ENCODE measurements around the gene ZNF281. TPM values are rescaled to one million over a fixed set of nuclear protein-coding genes. Genes with fewer than 3 reads are reported as not detected.
"Not testable (repeated sequence)": the region's sequence is repeated elsewhere in the genome, so short reads cannot be mapped to it uniquely, and the experiment has no call there.

ZNF281 gene, protein sequence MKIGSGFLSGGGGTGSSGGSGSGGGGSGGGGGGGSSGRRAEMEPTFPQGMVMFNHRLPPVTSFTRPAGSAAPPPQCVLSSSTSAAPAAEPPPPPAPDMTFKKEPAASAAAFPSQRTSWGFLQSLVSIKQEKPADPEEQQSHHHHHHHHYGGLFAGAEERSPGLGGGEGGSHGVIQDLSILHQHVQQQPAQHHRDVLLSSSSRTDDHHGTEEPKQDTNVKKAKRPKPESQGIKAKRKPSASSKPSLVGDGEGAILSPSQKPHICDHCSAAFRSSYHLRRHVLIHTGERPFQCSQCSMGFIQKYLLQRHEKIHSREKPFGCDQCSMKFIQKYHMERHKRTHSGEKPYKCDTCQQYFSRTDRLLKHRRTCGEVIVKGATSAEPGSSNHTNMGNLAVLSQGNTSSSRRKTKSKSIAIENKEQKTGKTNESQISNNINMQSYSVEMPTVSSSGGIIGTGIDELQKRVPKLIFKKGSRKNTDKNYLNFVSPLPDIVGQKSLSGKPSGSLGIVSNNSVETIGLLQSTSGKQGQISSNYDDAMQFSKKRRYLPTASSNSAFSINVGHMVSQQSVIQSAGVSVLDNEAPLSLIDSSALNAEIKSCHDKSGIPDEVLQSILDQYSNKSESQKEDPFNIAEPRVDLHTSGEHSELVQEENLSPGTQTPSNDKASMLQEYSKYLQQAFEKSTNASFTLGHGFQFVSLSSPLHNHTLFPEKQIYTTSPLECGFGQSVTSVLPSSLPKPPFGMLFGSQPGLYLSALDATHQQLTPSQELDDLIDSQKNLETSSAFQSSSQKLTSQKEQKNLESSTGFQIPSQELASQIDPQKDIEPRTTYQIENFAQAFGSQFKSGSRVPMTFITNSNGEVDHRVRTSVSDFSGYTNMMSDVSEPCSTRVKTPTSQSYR
- total RNA-seq = 15.0 TPM
- long read RNA-seq, full-length matches to known transcripts = 6 of 17 reads
- long read RNA-seq, partial matches to known transcripts = 0 of 17 reads
- long read RNA-seq, other reads (novel, unspliced or antisense) = 11 of 17 reads

DNA sequence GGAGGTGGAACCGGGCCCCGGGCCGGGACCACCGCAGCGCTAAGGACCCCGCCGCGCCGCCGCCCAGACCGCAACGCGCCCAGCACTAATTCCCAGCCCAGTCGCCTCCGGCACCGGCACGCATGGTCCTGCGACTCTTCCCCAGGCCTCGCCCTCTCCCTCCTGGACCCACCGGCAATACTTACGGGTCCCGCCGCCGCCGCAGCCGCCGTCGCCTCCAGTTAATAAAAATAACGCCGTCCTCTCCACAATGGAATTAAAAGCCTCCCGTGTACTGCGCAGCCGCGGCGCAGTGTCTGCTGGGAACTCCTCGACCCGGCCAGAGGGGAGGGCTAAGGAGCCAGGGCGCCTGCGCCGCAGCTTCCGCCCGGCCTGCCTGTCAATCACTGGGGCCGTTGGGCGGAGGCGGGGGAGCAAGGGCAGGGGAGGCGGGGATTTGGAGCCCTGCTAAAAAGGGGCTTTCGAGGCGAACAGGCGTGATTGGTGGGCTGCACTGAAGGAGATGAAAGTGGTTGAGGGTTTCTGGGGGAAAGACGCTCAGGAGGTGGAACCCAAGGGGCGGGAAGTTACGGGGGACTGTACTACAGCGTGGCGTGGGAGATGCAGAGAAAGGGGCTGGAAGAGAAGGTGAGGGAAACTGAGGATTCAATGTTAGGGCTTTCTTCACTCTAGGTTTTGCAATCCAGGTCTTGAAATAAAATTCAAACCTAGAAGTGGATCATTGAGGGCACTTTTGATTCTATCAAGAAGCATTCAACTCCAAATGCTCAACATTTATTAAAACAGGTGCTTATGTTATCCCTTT lies at the start of gene ZNF281:
TSS of gene ZNF281 (minus strand) at position 276 of the 805 bp plus-strand sequence. CDS start 331 bp downstream, outside the sequence.
- peak; percentile 98 for DNase-seq (ENCODE audit: low spot score)

DNA sequence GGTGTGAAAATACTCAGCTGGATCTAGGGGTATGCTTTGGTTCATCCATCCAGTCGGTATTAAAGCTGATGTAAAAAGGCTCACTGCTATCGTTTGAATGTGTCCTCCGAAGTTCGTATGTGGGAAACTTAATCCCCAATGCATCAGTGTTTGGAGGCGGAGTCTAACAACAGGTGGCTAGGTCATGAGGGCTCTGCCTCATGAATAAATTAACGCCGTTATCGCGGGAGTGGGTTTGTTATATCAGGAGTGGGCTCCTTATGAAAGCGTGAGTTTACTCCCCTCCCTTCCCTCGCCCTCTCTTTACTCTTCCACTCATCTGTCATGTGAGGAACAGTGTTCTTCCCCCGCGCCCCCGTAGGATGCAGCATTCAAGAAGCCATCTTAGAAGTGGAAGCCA lies 48.9 kb upstream of the ZNF281 start:
- no peak for DNase-seq (ENCODE audit: low spot score)

DNA sequence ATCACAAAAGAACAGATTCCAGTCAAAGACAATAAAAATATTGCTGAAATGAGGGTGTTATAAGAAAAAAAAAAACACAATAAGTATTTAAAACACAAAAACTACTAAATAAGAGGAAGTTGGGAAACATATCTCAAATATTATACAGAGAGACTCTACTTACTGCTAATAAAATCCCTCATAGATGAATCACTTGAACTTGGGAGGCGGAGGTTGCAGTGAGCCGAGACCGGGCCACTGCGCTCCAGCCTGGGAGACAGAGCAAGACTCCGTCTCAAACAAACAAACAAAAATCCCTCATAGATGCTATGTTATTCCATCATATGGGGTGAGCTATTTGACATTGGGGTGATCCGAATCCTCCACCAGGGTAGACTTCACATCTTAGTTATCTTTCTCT lies 48.0 kb upstream of the ZNF281 start:
- DNase-seq (ENCODE audit: low spot score) = no peak

DNA sequence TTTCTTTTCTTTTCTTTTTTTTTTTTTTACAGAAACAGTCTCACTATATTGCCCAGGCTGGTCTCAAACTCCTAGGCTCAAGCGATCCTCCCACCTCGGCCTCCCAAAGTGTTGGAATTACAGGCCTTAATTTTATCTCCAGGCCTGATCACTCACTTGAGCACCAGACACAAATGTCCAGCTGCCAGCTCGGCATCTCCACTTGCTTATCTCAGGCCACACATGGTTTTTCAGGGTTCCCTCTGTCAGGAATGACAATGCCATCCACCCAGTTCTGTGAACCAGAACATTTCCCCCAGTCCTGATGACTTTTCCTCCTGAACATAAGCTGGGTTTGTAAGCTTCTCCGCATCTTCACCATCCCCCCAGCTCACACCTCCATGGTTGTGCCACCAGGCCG lies 44.6 kb upstream of the ZNF281 start:
- DNase-seq (ENCODE audit: low spot score) = no peak

GRCh38 chr1:200453553-200453905 lies 43.7 kb upstream of the ZNF281 start:
- DNase-seq (ENCODE audit: low spot score) = no peak

DNA sequence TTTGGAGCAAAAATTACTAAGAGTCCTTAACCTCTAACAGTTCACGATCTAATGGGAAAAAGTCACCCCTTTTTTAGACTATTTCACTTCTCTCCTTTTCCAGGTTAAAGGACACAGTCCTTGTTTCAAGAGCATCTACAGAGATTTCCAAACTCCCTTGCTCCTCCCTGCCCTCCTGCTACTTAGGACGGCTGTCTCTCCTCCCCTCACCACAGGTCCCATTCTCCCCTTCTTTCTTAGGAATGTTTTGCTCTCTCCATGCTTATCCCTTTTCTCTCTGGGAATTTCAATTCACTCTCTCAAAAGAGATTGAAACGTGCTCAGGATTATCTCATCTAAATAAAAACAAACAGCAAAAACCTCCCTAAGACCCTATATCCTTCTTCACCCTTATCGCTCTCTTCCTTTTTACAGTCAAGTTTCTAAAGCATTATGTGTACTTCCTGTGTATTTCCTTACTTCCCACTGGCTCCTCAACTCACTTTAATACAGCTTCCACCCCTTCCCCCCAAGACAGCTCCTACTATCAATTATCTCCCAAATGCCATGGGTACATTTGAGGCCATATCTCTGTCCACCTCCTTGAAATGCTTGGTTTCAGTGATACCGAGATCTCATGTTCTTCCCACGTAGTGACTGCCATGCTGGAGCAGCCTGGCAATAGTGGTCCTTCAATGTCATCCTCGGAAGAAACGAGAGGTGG lies 43.2 kb upstream of the ZNF281 start:
- no peak for DNase-seq (ENCODE audit: low spot score)

GRCh38 chr1:200448034-200448762 lies 38.4 kb upstream of the ZNF281 start:
- DNase-seq (ENCODE audit: low spot score) = no peak

GRCh38 chr1:200445213-200445612 lies 35.4 kb upstream of the ZNF281 start:
- no peak for DNase-seq (ENCODE audit: low spot score)

DNA sequence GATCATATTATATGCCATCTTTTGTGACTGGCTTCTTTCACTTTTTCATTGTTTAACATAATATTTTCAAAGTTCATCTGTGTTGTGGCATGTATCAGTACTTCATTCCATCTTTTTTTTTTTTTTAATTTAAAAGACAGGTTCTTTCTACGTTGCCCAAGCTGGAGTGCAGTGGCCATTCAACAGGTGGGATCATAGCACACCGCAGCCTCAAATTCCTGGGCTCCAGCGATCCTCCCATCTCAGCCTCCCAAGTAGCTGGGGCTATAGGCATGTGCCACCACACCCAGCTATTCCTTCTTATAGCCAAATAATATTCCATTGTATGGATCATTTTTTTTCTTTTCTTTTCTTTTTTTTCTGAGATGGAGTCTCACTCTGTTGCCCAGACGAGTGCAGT lies 34.6 kb upstream of the ZNF281 start:
- no peak for DNase-seq (ENCODE audit: low spot score)

- DNase-seq (ENCODE audit: low spot score) = no peak
These were observed 34.0 kb upstream of the ZNF281 start for GRCh38 chr1:200443860-200444259.

GRCh38 chr1:200442537-200443156 lies 32.8 kb upstream of the ZNF281 start:
- no peak for DNase-seq (ENCODE audit: low spot score)

- no peak for DNase-seq (ENCODE audit: low spot score)
These were observed 32.2 kb upstream of the ZNF281 start for GRCh38 chr1:200442023-200442422.

- DNase-seq (ENCODE audit: low spot score) = no peak
These were observed 29.1 kb upstream of the ZNF281 start for GRCh38 chr1:200438911-200439310.

DNA sequence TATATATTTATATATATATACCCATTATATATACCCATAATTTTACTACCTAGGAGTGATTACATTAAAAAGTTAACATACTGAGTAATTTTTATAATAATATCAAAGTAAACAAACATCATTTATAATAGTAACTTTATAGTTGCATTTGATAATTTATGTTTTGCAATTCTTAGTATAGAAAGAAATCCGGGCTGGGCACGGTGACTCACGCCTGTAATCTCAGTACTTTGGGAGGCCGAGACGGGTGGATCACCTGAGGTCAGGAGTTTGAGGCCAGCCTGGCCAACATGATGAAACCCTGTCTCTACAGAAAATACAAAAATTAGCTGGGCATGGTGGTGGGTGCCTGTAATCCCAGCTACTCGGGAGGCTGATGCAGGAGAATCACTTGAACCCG lies 28.6 kb upstream of the ZNF281 start:
- not testable (repeated sequence) for DNase-seq (ENCODE audit: low spot score)

GRCh38 chr1:200437556-200438203 lies 27.8 kb upstream of the ZNF281 start:
- DNase-seq (ENCODE audit: low spot score) = no peak

DNA sequence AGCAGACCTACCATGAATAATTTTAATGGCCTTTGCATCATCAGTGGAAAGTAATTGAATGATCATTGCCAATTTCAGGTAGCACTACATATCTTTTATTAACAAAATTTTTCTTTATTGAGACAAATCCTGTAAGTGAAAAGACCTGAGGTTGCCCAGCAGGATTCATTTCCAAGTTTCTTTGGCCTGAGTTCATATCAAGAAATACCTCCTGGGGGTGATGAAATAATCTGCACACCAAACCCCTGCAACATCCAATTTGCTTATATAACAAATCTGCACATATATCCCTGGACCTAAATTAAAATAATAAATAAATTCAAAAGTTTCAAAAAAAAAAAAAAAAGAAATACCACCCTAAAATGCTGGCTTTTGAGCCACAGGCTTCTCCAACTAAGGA lies 27.3 kb upstream of the ZNF281 start:
- no peak for DNase-seq (ENCODE audit: low spot score)

DNA sequence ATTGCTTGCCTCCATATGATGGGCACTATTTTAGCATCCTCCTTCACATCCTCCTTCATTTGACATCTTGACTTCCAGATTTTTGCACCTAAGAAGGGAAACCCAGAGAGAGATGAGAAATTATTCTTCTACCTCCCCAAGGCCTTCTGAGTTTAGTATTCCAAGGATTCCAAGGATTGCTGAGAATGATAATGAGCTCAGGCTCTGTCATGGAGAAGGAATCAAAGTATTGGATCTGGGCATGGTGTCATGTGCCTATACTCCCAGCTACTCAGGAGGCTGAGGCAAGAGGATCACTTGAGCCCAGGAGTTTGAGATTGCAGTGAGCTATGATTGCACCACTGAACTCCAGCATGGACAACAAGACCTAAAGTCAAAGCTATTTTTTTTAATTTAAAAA lies 26.6 kb upstream of the ZNF281 start:
- no peak for DNase-seq (ENCODE audit: low spot score)

GRCh38 chr1:200435200-200435780 lies 25.5 kb upstream of the ZNF281 start:
- no peak for DNase-seq (ENCODE audit: low spot score)

DNA sequence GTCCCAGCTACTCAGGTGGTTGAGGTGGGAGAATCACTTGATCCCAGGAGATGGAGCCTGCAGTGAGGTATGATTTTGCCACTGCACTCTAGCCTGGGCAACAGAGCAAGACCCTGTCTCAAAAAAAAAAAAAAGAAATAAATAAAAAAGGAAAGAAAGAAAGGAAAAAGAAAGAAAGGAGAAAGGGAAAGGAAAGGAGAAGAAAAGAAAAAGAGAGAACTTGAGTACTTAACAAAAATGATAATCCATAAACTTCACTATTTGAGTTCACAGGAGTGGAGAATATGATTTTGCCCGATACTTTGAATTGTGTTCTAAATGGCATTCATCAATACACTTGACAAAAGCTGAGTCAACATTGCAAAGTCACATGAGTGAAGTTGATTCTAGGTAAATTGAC lies 23.8 kb upstream of the ZNF281 start:
- no peak for DNase-seq (ENCODE audit: low spot score)

Data from mesenteric fat pad (tissue), 1 donor.